ENCODE measurements around the gene DRD1.

DNA sequence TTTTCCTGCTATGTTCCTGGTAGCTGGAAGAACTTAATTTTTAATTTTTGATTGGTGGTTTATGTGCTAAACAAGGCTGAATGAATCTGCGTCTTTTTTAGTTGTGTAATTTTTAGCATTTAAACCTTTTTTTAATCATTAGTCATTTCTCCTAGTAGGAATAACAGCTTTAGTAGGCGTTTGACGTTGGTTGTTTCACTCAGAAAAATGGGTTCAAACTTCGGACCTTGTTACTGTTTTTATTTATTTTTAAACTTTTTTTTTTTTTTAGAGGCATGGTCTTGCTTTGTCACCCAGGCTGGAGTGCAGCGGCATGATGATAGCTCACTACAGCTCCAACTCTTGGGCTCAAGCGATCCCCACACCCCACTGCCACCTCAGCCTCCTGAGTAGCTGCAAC lies 47.2 kb upstream of the DRD1 start:
- TF ChIP-seq, protein P1, sequence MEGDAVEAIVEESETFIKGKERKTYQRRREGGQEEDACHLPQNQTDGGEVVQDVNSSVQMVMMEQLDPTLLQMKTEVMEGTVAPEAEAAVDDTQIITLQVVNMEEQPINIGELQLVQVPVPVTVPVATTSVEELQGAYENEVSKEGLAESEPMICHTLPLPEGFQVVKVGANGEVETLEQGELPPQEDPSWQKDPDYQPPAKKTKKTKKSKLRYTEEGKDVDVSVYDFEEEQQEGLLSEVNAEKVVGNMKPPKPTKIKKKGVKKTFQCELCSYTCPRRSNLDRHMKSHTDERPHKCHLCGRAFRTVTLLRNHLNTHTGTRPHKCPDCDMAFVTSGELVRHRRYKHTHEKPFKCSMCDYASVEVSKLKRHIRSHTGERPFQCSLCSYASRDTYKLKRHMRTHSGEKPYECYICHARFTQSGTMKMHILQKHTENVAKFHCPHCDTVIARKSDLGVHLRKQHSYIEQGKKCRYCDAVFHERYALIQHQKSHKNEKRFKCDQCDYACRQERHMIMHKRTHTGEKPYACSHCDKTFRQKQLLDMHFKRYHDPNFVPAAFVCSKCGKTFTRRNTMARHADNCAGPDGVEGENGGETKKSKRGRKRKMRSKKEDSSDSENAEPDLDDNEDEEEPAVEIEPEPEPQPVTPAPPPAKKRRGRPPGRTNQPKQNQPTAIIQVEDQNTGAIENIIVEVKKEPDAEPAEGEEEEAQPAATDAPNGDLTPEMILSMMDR (conservative IDR thresholded peaks at IDR 0.05; ENCODE audit: low read depth, low read length) = no peak
- TF ChIP-seq POLR2A (IDR thresholded peaks at IDR 0.05; ENCODE audit: low read depth, low read length) (no peak), MAFK (IDR thresholded peaks at IDR 0.05; ENCODE audit: low read depth, low read length) (no peak)
- TF ChIP-seq, protein P2, sequence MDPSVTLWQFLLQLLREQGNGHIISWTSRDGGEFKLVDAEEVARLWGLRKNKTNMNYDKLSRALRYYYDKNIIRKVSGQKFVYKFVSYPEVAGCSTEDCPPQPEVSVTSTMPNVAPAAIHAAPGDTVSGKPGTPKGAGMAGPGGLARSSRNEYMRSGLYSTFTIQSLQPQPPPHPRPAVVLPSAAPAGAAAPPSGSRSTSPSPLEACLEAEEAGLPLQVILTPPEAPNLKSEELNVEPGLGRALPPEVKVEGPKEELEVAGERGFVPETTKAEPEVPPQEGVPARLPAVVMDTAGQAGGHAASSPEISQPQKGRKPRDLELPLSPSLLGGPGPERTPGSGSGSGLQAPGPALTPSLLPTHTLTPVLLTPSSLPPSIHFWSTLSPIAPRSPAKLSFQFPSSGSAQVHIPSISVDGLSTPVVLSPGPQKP (IDR thresholded peaks at IDR 0.05; ENCODE audit: borderline replicate concordance, low read depth, low read length) = no peak

Data from IMR-90 (cell line).